Ishikawa (cell line): Measurements from ENCODE around the gene ZBTB47.

Experiments used
- CEBPB ChIP-seq: IDR thresholded peaks from 2 replicates; pipeline ENCODE4 v1.6.1; 2012
- CREB1 ChIP-seq: IDR thresholded peaks from 2 replicates; pipeline ENCODE4 v1.6.1; 2012; ENCODE audit warnings: low read depth
- EGR1 ChIP-seq: IDR thresholded peaks from 2 replicates; pipeline ENCODE4 v1.6.1; 2012
- EP300 ChIP-seq: IDR thresholded peaks from 2 replicates; pipeline ENCODE4 v1.6.1; 2012; ENCODE audit warnings: borderline replicate concordance
- FOXM1 ChIP-seq: IDR thresholded peaks from 2 replicates; pipeline ENCODE4 v1.6.1; 2012; ENCODE audit warnings: low read depth, borderline replicate concordance
- MAX ChIP-seq: IDR thresholded peaks from 2 replicates; pipeline ENCODE4 v1.6.1; 2012
- NFIC ChIP-seq: IDR thresholded peaks from 2 replicates; pipeline ENCODE4 v1.6.1; 2012
- RAD21 ChIP-seq: IDR thresholded peaks from 2 replicates; pipeline ENCODE4 v1.6.1; 2012; ENCODE audit warnings: low read depth
- REST ChIP-seq: IDR thresholded peaks from 2 replicates; pipeline ENCODE4 v1.6.1; 2012; ENCODE audit warnings: low read depth, mild to moderate bottlenecking
- TAF1 ChIP-seq: IDR thresholded peaks from 2 replicates; pipeline ENCODE4 v1.6.1; 2012; ENCODE audit warnings: low read depth, mild to moderate bottlenecking
- TCF12 ChIP-seq: IDR thresholded peaks from 2 replicates; pipeline ENCODE4 v1.6.1; 2012; ENCODE audit warnings: low read depth
- TEAD4 ChIP-seq: IDR thresholded peaks from 2 replicates; pipeline ENCODE4 v1.6.1; 2012
- USF1 ChIP-seq: IDR thresholded peaks from 2 replicates; pipeline ENCODE4 v1.6.1; 2012
- YY1 ChIP-seq: IDR thresholded peaks from 2 replicates; pipeline ENCODE4 v1.6.1; 2012; ENCODE audit warnings: low read depth
- ZBTB7A ChIP-seq: IDR thresholded peaks from 2 replicates; pipeline ENCODE4 v1.6.1; 2012; ENCODE audit warnings: low read depth

Gene ZBTB47

GRCh38 chr3:42698911-42699230 lies 45.4 kb downstream of the ZBTB47 start:
- TF ChIP-seq ZBTB7A = no peak
- no peak for TF ChIP-seq TAF1
- no peak for TF ChIP-seq TCF12
- TF ChIP-seq RAD21 = no peak
- TF ChIP-seq TEAD4 = no peak
- TF ChIP-seq NFIC = no peak
- no peak for TF ChIP-seq YY1
- no peak for TF ChIP-seq EP300

GRCh38 chr3:42699511-42699971 lies 46.0 kb downstream of the ZBTB47 start:
- TF ChIP-seq REST (no peak), USF1 (no peak), EP300 (no peak), MAX (no peak), EGR1 (no peak)

- TF ChIP-seq TAF1 = no peak
These were observed 47.1 kb downstream of the ZBTB47 start for GRCh38 chr3:42700366-42701288.

GRCh38 chr3:42701371-42702065 lies 48.0 kb downstream of the ZBTB47 start:
- TF ChIP-seq REST = peak; percentile 98
- TF ChIP-seq RAD21 = peak; percentile 17; the same call in 1 of the 2 replicates
- TF ChIP-seq FOXM1 = no peak
- no peak; the same call in 1 of the 2 replicates for TF ChIP-seq USF1
- peak; percentile 25; the same call in 1 of the 2 replicates for TF ChIP-seq NFIC
- TF ChIP-seq TEAD4 = no peak
- TF ChIP-seq EGR1 = no peak
- no peak for TF ChIP-seq YY1
- no peak for TF ChIP-seq TAF1
- no peak for TF ChIP-seq CREB1
- 0 out of 2 replicates have a peak, but pooled peaks have one; percentile 25 for TF ChIP-seq MAX
- TF ChIP-seq CEBPB = no peak
- TF ChIP-seq EP300 = no peak
- no peak for TF ChIP-seq ZBTB7A
- 0 out of 2 replicates have a peak, but pooled peaks have one; percentile 24 for TF ChIP-seq TCF12

- TF ChIP-seq EGR1 (no peak), RAD21 (no peak), CREB1 (no peak), ZBTB7A (no peak), YY1 (no peak), CEBPB (no peak), TAF1 (no peak), NFIC (no peak), TEAD4 (no peak), REST (no peak), EP300 (no peak), FOXM1 (no peak), TCF12 (no peak), USF1 (no peak), MAX (no peak)
These were observed 48.8 kb downstream of the ZBTB47 start, which contains the start of gene HHATL for GRCh38 chr3:42702066-42702951. TSS of gene HHATL (minus strand) at chr3:42702798. CDS start at chr3:42700826, 1,972 bp downstream.
